AG10803 (cell line): ENCODE measurements around the gene PRR5L.

ENCODE experiments used
- DNase-seq: peaks from one replicate; pipeline ENCODE4 v3.0.0; 2010; ENCODE audit warnings: low read depth
- H3K4me3 ChIP-seq: 2 replicates; pipeline ENCODE4 v1.5.1; 2011; ENCODE audit warnings: mild to moderate bottlenecking, low read length, control low read depth
- CTCF ChIP-seq: conservative IDR thresholded peaks from 2 replicates; pipeline ENCODE4 v1.5.1; 2011; ENCODE audit warnings: mild to moderate bottlenecking, low read length, control low read depth, inconsistent platforms

The PRR5L gene

GRCh38 chr11:36425561-36426081 is 129.5 kb downstream of the PRR5L start:
- TF ChIP-seq CTCF = no peak
- DNase-seq = peak; percentile 11
- H3K4me3 ChIP-seq = no peak overlapping the region

- no peak for TF ChIP-seq CTCF
- peak; percentile 21 for DNase-seq
- no peak overlapping the region for H3K4me3 ChIP-seq
These were observed 130.2 kb downstream of the PRR5L start for GRCh38 chr11:36426226-36426848.

- DNase-seq = peak; percentile 54
- no peak overlapping the region for H3K4me3 ChIP-seq
- TF ChIP-seq CTCF = no peak
These were observed 131.0 kb downstream of the PRR5L start for GRCh38 chr11:36427079-36427478.

GRCh38 chr11:36427876-36428275 is 131.8 kb downstream of the PRR5L start:
- H3K4me3 ChIP-seq = no peak overlapping the region
- DNase-seq = peak; percentile 34
- TF ChIP-seq CTCF = no peak

- no peak overlapping the region for H3K4me3 ChIP-seq
- DNase-seq = peak; percentile 96
- peak; percentile 42 for TF ChIP-seq CTCF
These were observed 135.5 kb downstream of the PRR5L start for GRCh38 chr11:36431429-36432092.

- TF ChIP-seq CTCF = no peak
- no peak overlapping the region for H3K4me3 ChIP-seq
- DNase-seq = no peak
These were observed 136.0 kb downstream of the PRR5L start for GRCh38 chr11:36432093-36432469.

GRCh38 chr11:36432738-36433137 is 136.7 kb downstream of the PRR5L start:
- TF ChIP-seq CTCF = no peak
- no peak for DNase-seq
- no peak overlapping the region for H3K4me3 ChIP-seq
